Right atrium auricular region (tissue), 2 donors: Measurements from ENCODE around the gene CENPH. TPM values are rescaled to one million over a fixed set of nuclear protein-coding genes. Genes with fewer than 3 reads are reported as not detected.
"Not testable (repeated sequence)": the region's sequence is repeated elsewhere in the genome, so short reads cannot be mapped to it uniquely, and the experiment has no call there.

Source experiments
- DNase-seq: peaks from one replicate; pipeline ENCODE4 v3.0.0-alpha.2; 2019; ENCODE audit warnings: low spot score
- H3K27ac ChIP-seq, 2 donors: fragments of 200-600 bp; sonication (generic); 1 replicate in 1 of 2; 2 replicates in 1 of 2; pipeline ENCODE4 v1.5.1; 2016 to 2019
- H3K27me3 ChIP-seq, 2 donors: fragments of 200-600 bp; sonication (generic); one replicate each; pipeline versions ENCODE4 v1.5.1 to v1.6.0; 2017 to 2019
- H3K36me3 ChIP-seq: fragments of 200-600 bp; sonication (generic); one replicate; pipeline ENCODE4 v1.5.1; 2016
- H3K4me1 ChIP-seq, 2 donors: fragments of 200-600 bp; sonication (generic); one replicate each; pipeline versions ENCODE4 v1.5.1 to v1.6.0; 2017 to 2019
- H3K4me3 ChIP-seq, 2 donors: fragments of 200-600 bp; sonication (generic); 1 replicate in 1 of 2; 2 replicates in 1 of 2; pipeline ENCODE4 v1.5.1; 2017 to 2019; ENCODE audit warnings: mild to moderate bottlenecking in 1 of 2, moderate library complexity in 1 of 2
- H3K9me3 ChIP-seq, 2 donors: fragments of 200-600 bp; sonication (generic); one replicate each; pipeline ENCODE4 v1.5.1; 2019
- CTCF ChIP-seq, 2 donors: fragments of 200-600 bp; sonication (generic); IDR thresholded peaks; one replicate each; pipeline ENCODE4 v1.5.1; 2019; ENCODE audit warnings: antibody characterized with exemption in 2 of 2
- total RNA-seq, 2 donors: library from RNA; depleted of rRNA; stranded (reverse); fragments of >200 nt; gene quantifications; one replicate each; pipeline ENCODE4 v1.1.0, GENCODE V29; 2016

The CENPH gene
- total RNA-seq, 2 donors from 2014 or later = 1.3 to 2.0 TPM

DNA sequence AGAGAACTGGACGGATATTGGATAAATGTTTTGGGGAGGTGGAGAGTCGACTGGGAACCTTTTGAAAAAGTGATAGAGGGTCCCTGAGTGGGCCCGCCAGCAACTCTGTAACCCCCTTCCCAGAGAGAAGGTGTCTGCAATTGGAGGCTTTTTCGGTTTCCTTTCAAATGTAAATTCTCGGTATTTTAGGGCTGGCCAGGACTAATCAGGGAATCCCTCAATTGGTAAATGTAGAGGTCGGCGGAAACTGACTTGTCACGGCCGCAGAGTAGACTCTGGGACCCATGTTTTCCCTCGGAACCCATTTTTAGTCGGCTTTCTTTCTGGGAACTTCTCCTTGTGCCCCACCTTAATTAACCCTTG, 21.9 kb upstream of the CENPH start:
- no peaks in the 10 kb centered on the region for H3K36me3 ChIP-seq
- TF ChIP-seq CTCF (IDR thresholded peaks at IDR 0.05) = no peak
- H3K27ac ChIP-seq = peak overlapping the region in 1 of 2 donors; percentile 46
- no peak for DNase-seq
- H3K4me1 ChIP-seq = peaks cover 0 to 15% of the 10 kb centered on the region in 2 donors
- H3K9me3 ChIP-seq = no peaks in the 10 kb centered on the region
- H3K27me3 ChIP-seq = no peaks in the 10 kb centered on the region
- H3K4me3 ChIP-seq = peak overlapping the region; percentile 47 to 70

- Histone ChIP-seq H3K27ac (no peak overlapping the region), H3K36me3 (no peaks in the 10 kb centered on the region), H3K9me3 (no peaks in the 10 kb centered on the region), H3K4me1 (peaks cover 0 to 15% of the 10 kb centered on the region in 2 donors), H3K27me3 (no peaks in the 10 kb centered on the region), H3K4me3 (peak overlapping the region in 1 of 2 donors; percentile 70)
- TF ChIP-seq CTCF (IDR thresholded peaks at IDR 0.05) = no peak
- no peak for DNase-seq
These were observed 21.5 kb upstream of the CENPH start for GRCh38 chr5:69167929-69168328.

- no peak overlapping the region for H3K4me3 ChIP-seq
These were observed 18.9 kb upstream of the CENPH start for GRCh38 chr5:69170495-69170894.

DNA sequence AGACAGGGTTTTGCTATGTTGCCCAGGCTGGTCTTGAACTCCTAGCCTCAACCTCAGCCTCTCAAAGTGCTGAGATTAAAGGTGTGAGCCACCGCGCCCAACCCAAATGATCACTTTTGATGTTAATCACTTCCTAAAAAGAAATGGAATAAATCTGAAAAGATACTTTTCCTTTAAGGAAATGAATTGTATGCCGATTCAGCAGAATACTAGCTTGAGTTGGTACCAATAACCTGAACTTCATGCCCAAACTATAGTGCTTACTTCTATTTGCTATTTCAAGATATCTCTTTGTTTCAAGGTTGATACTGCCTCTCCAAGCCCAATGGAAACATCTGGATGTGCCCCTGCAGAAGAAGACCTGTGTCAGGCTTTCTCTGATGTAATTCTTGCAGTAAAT, 18.4 kb upstream of the CENPH start:
- no peak for TF ChIP-seq CTCF (IDR thresholded peaks at IDR 0.05)
- Histone ChIP-seq H3K27ac (no peak overlapping the region), H3K4me3 (no peak overlapping the region), H3K4me1 (peaks cover 0 to 15% of the 10 kb centered on the region in 2 donors), H3K36me3 (peaks cover 7% of the 10 kb centered on the region), H3K27me3 (no peaks in the 10 kb centered on the region), H3K9me3 (no peaks in the 10 kb centered on the region)
- DNase-seq = no peak

More at GRCh38 chr5:69170495-69170894, 18.9 kb upstream of the CENPH start:
- no peak for DNase-seq
- peaks cover 0 to 15% of the 10 kb centered on the region in 2 donors for H3K4me1 ChIP-seq
- no peak overlapping the region for H3K27ac ChIP-seq
- no peaks in the 10 kb centered on the region for H3K27me3 ChIP-seq
- peaks cover 7% of the 10 kb centered on the region for H3K36me3 ChIP-seq
- TF ChIP-seq CTCF (IDR thresholded peaks at IDR 0.05) = no peak
- H3K9me3 ChIP-seq = no peaks in the 10 kb centered on the region

DNA sequence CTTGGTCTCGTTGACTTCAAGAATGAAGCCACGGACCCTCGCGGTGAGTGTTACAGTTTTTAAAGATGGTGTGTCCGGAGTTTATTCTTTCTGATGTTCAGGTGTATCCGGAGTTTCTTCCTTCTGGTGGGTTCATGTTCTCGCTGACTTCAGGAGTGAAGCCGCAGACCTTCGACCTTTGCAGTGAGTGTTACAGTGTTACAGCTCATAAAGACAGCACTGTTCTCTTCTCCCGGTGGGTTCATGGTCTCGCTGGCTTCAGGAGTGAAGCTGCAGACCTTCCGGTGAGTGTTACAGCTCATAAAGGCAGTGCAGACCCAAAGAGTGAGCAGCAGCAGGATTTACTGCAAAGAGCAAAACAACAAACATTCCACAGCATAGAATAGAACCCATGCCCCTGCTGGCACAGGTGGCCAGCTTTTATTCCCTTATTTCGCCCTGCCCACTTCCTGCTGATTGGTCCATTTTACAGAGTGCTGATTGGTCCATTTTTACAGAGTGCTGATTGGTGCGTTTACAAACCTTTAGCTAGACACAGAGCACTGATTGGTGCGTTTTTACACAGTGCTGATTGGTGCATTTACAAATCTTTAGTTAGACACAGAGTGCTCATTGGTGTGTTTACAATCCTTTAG, 7.6 kb upstream of the CENPH start:
- H3K4me1 ChIP-seq, H3K27me3 ChIP-seq, H3K36me3 ChIP-seq, H3K9me3 ChIP-seq, H3K4me3 ChIP-seq, DNase-seq, H3K27ac ChIP-seq: not testable (repeated sequence)

- Histone ChIP-seq H3K27ac (no peak overlapping the region), H3K4me3 (no peak overlapping the region), H3K36me3 (no peaks in the 10 kb centered on the region), H3K9me3 (no peaks in the 10 kb centered on the region), H3K4me1 (peaks cover 0 to 7% of the 10 kb centered on the region in 2 donors), H3K27me3 (no peaks in the 10 kb centered on the region)
- no peak for DNase-seq
- no peak for TF ChIP-seq CTCF (IDR thresholded peaks at IDR 0.05)
These were observed 4.8 kb upstream of the CENPH start for GRCh38 chr5:69184621-69185020.
